Articular chondrocyte of knee joint (primary cell): ENCODE data around the gene ADGRG1. TPM values are rescaled to one million over a fixed set of nuclear protein-coding genes. Genes with fewer than 3 reads are reported as not detected.

Experiments used
- total RNA-seq: library from RNA; depleted of rRNA; stranded (reverse); fragments of >200 nt; gene quantifications from 2 replicates; pipeline ENCODE4 v1.2.3, GENCODE V29; 2012

The ADGRG1 gene
- 1.4 and 3.1 TPM in 2 replicates for total RNA-seq

DNA sequence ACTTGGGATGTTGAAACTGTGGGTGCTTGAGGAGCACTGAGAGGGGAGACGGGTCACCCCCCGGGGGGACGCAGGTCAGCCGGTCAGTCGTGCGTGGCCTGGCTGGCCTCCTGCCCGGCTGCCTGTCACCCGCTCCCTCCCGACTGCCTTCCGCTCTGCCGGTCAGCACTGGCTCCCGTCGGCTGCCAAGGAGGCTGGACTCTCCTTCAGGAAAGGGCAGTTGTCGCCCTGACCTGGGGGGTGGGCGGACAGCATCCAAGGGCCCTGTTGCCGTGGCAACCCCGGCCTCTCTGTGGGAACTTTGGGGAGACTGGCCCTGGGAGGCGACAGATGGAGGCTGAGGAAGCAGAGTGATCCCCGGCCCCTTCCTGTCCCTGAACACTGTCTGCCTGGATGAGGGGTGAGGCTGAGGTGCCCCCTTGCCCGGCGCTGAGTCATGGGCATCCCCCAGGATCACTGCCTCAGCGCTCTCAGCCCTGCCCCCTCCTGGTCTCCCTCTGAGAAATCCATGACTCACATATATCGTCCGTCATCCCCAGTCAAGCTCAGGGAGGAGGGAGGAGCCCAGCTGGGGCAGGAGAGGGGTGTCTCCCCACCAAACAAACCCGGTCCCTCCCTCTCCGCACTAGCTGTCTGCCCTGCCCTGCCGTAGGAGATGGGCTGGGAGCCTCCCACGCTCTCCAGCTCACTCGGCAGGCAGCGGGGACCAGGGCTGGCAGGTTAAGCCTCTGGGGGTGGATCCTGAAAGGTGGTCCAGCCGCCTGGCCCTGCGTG, at the start of gene ADGRG1:
TSS of gene ADGRG1 (plus strand) at position 623 of the 774 bp plus-strand sequence. CDS start 21,658 bp downstream, outside the sequence.

DNA sequence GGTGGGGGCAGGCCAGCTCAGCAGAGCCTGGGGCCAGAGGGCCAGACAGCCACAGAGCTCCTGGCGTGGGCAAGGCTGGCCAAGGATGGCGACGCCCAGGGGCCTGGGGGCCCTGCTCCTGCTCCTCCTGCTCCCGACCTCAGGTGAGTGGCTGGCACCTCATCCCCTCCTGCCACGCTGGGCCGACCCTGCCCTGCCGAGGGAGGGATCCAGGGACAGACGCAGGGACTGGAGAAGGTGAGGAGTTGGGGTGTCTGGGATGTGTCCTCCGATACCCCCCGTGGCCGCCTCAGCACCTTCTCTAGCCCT, 39.8 kb downstream of the ADGRG1 start, which contains the start of gene ADGRG3:
TSS of gene ADGRG3 (plus strand) at position 44 of the 309 bp plus-strand sequence. CDS start at position 86, 42 bp downstream.

DNA sequence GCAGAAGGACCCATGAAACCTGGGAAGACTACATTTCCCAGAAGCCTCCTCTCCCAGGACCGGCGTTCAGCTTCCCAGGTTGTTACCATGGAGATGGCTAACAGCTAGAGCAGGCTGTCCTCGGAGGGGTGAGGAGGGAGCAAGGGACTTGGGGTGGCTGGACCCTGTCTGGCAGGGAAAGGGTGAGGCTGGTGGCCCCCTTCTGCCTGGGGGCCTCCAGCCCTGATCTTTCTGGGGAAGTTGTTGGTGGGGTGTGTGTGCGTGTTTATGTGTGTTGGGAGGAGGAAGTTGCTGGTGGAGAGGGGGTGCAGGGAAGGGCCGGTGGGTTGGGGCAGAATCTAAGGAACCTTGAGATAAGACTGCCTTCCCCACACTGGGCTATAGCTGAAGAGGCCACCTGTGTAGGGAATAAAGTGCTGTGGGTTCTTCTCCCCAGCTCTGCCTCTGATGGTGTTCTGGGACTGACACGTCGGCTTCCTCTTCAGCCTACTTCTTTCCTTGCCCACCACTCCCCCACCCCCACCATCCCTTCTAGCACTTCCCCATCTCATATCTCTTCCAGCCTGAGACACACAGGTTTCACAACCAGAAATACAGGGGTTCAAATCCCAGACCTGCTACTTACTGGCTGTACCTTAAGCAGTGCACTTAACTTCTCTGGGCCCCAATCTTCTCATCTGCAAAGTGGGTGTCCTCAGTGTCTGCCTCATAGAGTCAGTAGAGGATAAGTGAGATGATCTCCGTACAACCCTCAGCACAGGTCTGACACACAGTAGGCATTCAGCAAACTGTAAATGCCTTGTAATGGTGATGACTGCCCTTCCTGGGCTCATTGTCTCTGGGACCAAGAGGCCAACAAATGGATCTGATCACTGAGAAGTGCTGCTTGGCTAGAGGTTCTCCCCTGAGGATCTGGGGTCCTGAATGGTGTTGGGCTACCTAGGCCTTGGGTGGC, 66.6 kb downstream of the ADGRG1 start, which contains the start of gene DRC7:
TSS of gene DRC7 (plus strand) at position 82 of the 955 bp plus-strand sequence. CDS start 3,144 bp downstream, outside the sequence.

Other genes with a start within 250 kb of the ADGRG1 start
- not detected in 2 replicates for gene CCL17, start 223.9 kb upstream of the ADGRG1 start, total RNA-seq
- gene CIAPIN1, start 181.2 kb upstream of the ADGRG1 start, total RNA-seq, result 36.1 and 42.5 TPM in 2 replicates
- 29.0 and 32.8 TPM in 2 replicates for gene COQ9, start 181.2 kb upstream of the ADGRG1 start, total RNA-seq
- 83.2 and 101 TPM in 2 replicates for gene POLR2C, start 166.0 kb upstream of the ADGRG1 start, total RNA-seq
- 23.0 and 30.5 TPM in 2 replicates for gene DOK4, start 142.1 kb upstream of the ADGRG1 start, total RNA-seq
- 9.9 and 11.1 TPM in 2 replicates for gene CCDC102A, start 92.1 kb upstream of the ADGRG1 start, total RNA-seq
- under 0.01 TPM in 1 of 2 replicates, not detected in the other for gene ADGRG5, start 86.0 kb upstream of the ADGRG1 start, total RNA-seq
- not detected in 2 replicates for gene ADGRG3, start 39.7 kb downstream of the ADGRG1 start, total RNA-seq
- 0.32 TPM in 1 of 2 replicates, not detected in the other for gene DRC7, start 66.2 kb downstream of the ADGRG1 start, total RNA-seq
- gene KATNB1, start 107.1 kb downstream of the ADGRG1 start, total RNA-seq, result 12.0 and 13.5 TPM in 2 replicates
- 41.8 and 62.3 TPM in 2 replicates for gene KIFC3, start 173.9 kb downstream of the ADGRG1 start, total RNA-seq